HuH-7.5 (cell line): ENCODE measurements around the gene FAM171A1.

Experiments used
- DNase-seq: peaks from one replicate; pipeline ENCODE4 v3.0.0; 2011; ENCODE audit warnings: low spot score

The FAM171A1 gene

DNA sequence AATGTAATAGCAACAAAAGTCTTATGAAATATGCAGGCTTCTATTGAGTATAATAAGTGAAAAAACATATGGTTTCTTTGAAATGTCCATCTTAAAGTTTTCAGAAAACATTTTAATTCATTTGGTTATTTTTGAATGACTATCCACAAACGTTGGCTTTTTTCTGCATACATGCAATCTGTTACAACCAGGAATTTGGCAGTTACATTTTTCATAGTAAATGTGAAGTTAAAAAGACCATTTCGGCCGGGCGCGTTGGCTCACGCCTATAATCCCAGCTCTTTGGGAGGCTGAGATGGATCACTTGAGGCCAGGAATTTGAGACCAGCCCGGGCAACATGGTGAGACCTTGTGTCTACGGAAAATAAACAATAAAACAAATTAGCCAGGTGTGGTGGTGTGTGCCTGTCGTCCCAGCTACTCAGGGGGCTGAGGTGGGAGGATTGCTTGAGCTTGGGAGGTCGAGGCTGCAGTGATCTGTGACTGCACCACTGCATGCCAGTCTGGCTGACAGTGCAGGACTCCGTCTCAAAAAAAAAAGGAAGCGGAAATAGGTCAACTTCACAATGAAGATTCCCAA, 128.7 kb downstream of the FAM171A1 start:
- DNase-seq: no peak

- no peak for DNase-seq
Measured at GRCh38 chr10:15241306-15241705, 129.8 kb downstream of the FAM171A1 start.

DNA sequence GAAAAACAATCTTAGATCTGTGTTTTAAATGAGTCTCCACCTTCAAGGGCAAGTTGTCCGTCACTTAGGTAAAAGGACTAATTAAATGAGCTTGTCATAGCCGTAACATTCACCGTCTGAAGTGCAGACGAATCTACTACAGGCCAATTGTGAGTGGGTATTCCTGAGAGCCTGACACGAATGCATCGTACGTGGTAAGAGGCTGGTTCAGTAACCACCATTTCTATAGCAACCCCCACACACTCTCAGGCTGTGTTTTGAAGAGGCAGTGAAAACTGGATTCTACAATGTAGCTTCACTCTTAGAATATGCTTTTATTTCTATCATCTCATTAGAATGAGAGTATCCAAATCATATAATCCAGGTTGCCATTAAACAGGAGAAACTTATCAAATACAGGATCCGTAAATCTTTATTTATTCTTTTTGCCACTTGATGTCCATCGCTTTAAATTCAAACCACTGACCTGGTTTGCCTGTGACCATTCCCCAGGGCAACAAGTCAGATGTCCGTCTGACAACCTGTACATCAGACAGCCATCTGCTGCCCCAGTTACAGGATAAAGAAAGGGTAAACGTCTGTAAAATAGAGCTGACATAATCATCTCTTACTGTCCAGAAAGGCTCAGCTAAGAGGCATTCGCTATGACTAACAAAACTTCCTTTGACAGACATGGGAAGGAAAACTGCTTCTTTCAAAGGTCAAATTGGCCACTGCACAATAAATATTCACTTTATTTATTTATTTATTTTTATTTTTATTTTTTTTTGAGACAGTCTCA, 132.3 kb downstream of the FAM171A1 start:
- DNase-seq: no peak

DNA sequence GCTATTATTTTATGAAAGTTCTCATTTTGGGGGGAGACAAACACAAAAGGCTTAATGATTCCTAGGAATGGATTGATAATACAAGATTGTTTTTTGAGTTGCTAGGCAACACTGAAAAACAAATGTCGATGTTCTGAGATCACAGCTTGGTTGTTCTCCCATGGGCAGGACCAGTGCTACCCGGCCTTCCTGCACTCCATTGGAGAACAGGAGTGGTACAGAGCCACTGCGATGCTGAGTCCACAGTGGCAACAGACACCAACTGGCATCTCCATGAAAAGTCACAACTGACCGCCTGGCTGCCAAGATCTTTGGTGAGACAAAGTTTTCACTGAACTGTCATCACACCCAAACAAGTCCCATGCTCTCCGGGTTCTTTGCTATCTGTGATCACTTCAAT, 133.7 kb downstream of the FAM171A1 start:
- no peak for DNase-seq

GRCh38 chr10:15236340-15236739, 134.7 kb downstream of the FAM171A1 start:
- DNase-seq: no peak

GRCh38 chr10:15232279-15232678, 138.8 kb downstream of the FAM171A1 start:
- no peak for DNase-seq

DNA sequence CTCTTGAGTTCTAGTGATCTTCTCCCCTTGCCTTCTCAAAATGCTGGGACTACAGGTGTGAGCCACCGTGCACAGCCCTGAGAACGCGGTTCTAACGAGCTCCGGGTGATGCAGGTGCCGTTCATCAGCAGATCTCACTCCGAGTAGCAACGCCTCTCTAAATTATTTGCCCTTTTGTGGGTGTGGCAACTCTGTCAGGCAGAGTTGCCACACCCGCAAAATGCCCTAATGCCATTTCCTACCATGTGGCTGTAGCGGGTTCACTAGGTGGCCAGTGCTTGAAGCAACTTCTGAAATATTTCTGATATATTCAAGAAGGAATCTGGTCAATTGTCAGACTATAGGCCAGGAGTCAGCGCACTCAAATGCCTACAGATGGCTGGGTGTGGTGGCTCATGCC, 139.7 kb downstream of the FAM171A1 start:
- DNase-seq: no peak

DNA sequence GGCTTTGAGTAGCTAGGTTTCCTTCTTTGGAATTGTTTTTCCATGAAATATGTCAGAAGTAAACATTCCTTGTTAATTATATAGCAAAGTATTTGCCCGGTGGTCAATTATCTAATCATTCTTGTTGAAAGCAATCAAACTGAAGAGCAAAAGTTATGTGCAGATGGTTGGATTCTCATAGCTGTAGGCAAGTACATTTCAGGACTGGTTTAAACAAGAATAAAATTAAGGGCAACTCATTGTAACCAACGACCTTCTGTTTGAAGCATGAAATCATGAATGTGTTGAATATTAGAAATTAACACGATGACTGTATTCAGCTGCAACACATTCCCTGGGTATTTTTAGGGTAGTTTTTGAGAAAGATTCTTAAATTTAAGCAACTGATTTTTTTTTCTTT, 140.8 kb downstream of the FAM171A1 start:
- no peak for DNase-seq

DNA sequence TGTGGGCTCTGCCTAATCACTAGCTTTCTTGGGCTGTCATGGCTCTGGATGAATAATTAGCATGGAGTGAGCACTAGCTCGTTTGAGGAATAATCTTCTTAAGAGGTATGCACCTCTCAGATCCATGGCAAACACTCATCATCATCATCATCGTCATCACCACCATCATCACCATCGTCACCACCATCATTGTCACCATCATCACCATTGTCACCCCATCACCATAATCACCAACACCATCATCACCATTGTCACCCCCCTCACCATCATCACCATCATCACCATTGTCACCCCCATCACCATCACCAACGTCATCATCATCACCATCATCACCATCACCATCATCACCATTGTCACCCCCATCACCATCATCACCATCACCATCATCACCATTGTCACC, 141.8 kb downstream of the FAM171A1 start:
- no peak for DNase-seq

- no peak for DNase-seq
Measured at GRCh38 chr10:15228426-15228825, 142.7 kb downstream of the FAM171A1 start.

- DNase-seq: no peak
Measured at GRCh38 chr10:15227611-15228372, 143.3 kb downstream of the FAM171A1 start.

- DNase-seq: no peak
Measured at GRCh38 chr10:15225511-15225910, 145.6 kb downstream of the FAM171A1 start.

GRCh38 chr10:15224948-15225347, 146.1 kb downstream of the FAM171A1 start:
- no peak for DNase-seq

- DNase-seq: no peak
Measured at GRCh38 chr10:15223174-15223573, 147.9 kb downstream of the FAM171A1 start.

- no peak for DNase-seq
Measured at GRCh38 chr10:15222511-15222910, 148.6 kb downstream of the FAM171A1 start.

- DNase-seq: no peak
Measured at GRCh38 chr10:15220445-15220844, 150.6 kb downstream of the FAM171A1 start.

GRCh38 chr10:15216700-15217099, 154.4 kb downstream of the FAM171A1 start:
- DNase-seq: no peak

GRCh38 chr10:15214237-15214636, 156.9 kb downstream of the FAM171A1 start:
- no peak for DNase-seq

GRCh38 chr10:15213461-15213861, 157.6 kb downstream of the FAM171A1 start:
- no peak for DNase-seq

GRCh38 chr10:15211464-15211979, 159.6 kb downstream of the FAM171A1 start:
- no peak for DNase-seq

- DNase-seq: no peak
Measured at GRCh38 chr10:15210521-15210920, 160.6 kb downstream of the FAM171A1 start.

- peak; percentile 82 for DNase-seq
Measured at GRCh38 chr10:15209827-15210509, 161.1 kb downstream of the FAM171A1 start.
